ENCODE measurements around the gene ADAMTS1. TPM values are rescaled to one million over a fixed set of nuclear protein-coding genes. Genes with fewer than 3 reads are reported as not detected.

ADAMTS1 gene
- total RNA-seq, 1 donor from 2014 or later: 6.7 TPM

DNA sequence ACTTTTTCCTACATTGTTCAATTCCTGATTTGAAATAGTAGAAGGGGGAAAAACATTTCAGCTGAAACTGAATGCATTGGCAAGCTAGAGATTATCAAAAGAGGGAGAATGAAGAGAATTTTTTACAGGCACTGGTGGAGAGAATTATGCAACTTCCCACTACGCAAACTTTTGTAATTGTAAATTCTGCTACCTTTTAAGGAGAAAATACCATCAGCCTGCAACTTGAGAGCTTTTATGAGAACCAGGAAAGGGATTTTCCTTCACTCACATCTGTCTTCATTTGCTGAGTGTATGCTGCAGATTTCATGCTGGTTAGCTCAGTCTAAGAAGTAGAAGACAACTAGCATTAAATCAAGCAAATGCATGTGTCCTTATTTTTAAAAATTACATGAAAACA lies 43.7 kb downstream of the ADAMTS1 start:
- peak overlapping the region; percentile 22 for H2AFZ ChIP-seq (replicated peaks)
- H3K4me3 ChIP-seq: no peak overlapping the region
- H3K27me3 ChIP-seq: no peaks in the 10 kb centered on the region
- H3K79me2 ChIP-seq (ENCODE audit: low read depth): no peaks in the 10 kb centered on the region
- no peaks in the 10 kb centered on the region for H4K20me1 ChIP-seq (ENCODE audit: low read depth)
- Mint-ChIP-seq H3K27ac (no peak overlapping the region), H3K36me3 (no peaks in the 10 kb centered on the region), H3K4me3 (no peak overlapping the region), H3K4me1 (no peaks in the 10 kb centered on the region), H3K27me3 (ENCODE audit: insufficient read depth, low read depth) (no peaks in the 10 kb centered on the region), H3K9me3 (no peaks in the 10 kb centered on the region)
- H3K4me2 ChIP-seq: no peak overlapping the region
- no peak overlapping the region for H3K27ac ChIP-seq
- no peaks in the 10 kb centered on the region for H3K36me3 ChIP-seq
- H3K9ac ChIP-seq: no peak overlapping the region
- TF ChIP-seq EZH2 (IDR thresholded peaks at IDR 0.05) (no peak), CTCF (IDR thresholded peaks at IDR 0.05) (no peak), EZH2phosphoT487 (IDR thresholded peaks at IDR 0.05) (no peak)
- H3K9me3 ChIP-seq (ENCODE audit: low read depth): no peaks in the 10 kb centered on the region
- no peak for DNase-seq (ENCODE audit: low spot score)
- H3F3A ChIP-seq (ENCODE audit: low read depth): no peaks in the 10 kb centered on the region
- H3K4me1 ChIP-seq: no peaks in the 10 kb centered on the region

DNA sequence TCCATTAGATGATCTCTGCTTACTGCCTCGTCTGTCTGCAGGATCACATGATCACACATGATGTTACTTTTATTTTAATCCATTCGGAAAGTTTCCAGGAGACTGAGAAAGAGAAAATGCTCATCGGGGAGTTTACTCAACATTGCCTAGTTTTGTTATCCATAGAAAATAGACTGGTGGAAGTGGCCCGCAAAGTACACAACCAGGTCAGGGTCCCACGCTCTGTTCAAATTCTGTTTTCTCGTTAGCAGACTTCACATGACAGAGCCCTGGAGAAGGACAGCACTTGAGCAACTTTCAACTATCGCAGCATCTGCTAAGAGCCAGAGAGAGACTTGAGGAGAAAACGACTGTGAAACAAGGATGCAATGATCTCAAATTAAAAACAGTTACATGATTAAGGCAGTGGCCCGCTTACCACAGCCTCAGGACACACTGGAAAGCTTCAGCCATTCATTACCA lies 44.2 kb downstream of the ADAMTS1 start:
- H3K27ac ChIP-seq: no peak overlapping the region

DNA sequence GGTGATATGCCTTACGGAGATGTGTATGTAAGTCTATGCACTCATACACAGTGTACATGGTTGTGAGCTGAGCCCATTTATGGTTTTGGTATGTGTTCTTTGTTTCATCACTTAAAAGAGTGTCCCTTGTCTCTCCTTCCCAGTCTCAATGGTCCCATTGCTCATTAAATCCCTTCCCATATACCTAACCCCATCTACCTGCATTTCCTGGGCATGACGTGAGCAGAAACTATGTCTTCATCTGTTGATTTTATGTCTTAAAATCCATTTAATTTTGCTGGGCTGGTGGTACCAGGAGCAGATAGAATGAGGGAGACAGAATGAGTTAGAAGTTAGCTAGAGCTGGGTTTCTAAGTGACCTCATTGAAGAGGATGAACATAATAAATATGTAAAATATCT lies 44.8 kb downstream of the ADAMTS1 start:
- Histone ChIP-seq H3K9ac (no peak overlapping the region), H3K36me3 (no peaks in the 10 kb centered on the region)
- peaks cover 5% of the 10 kb centered on the region for H3K4me1 Mint-ChIP-seq

More for the DNA sequence above, 44.2 kb downstream of the ADAMTS1 start:
- Histone ChIP-seq H3K4me3 (no peak overlapping the region), H3K27me3 (no peaks in the 10 kb centered on the region), H3K9ac (no peak overlapping the region), H2AFZ (replicated peaks) (peak overlapping the region; percentile 22), H3K9me3 (ENCODE audit: low read depth) (no peaks in the 10 kb centered on the region), H3K4me1 (no peaks in the 10 kb centered on the region), H3K4me2 (no peak overlapping the region), H3F3A (ENCODE audit: low read depth) (no peaks in the 10 kb centered on the region), H3K79me2 (ENCODE audit: low read depth) (no peaks in the 10 kb centered on the region), H3K36me3 (no peaks in the 10 kb centered on the region), H4K20me1 (ENCODE audit: low read depth) (no peaks in the 10 kb centered on the region)
- Mint-ChIP-seq H3K27me3 (ENCODE audit: insufficient read depth, low read depth) (no peaks in the 10 kb centered on the region), H3K36me3 (no peaks in the 10 kb centered on the region), H3K9me3 (no peaks in the 10 kb centered on the region), H3K4me1 (peaks cover under 1% of the 10 kb centered on the region), H3K27ac (no peak overlapping the region), H3K4me3 (no peak overlapping the region)
- TF ChIP-seq EZH2phosphoT487 (IDR thresholded peaks at IDR 0.05) (no peak), CTCF (IDR thresholded peaks at IDR 0.05) (no peak), EZH2 (IDR thresholded peaks at IDR 0.05) (no peak)
- no peak for DNase-seq (ENCODE audit: low spot score)

More for the DNA sequence above, 44.8 kb downstream of the ADAMTS1 start:
- no peak overlapping the region for H3K27ac Mint-ChIP-seq
- H3K4me3 Mint-ChIP-seq: no peak overlapping the region
- Histone ChIP-seq H3K4me3 (no peak overlapping the region), H3K9me3 (ENCODE audit: low read depth) (no peaks in the 10 kb centered on the region), H3K27ac (no peak overlapping the region), H2AFZ (replicated peaks) (no peak overlapping the region), H3K27me3 (no peaks in the 10 kb centered on the region), H3F3A (ENCODE audit: low read depth) (no peaks in the 10 kb centered on the region), H3K79me2 (ENCODE audit: low read depth) (no peaks in the 10 kb centered on the region), H3K4me2 (no peak overlapping the region), H4K20me1 (ENCODE audit: low read depth) (no peaks in the 10 kb centered on the region), H3K4me1 (no peaks in the 10 kb centered on the region)
- TF ChIP-seq EZH2phosphoT487 (IDR thresholded peaks at IDR 0.05): no peak
- TF ChIP-seq CTCF (IDR thresholded peaks at IDR 0.05): no peak
- TF ChIP-seq EZH2 (IDR thresholded peaks at IDR 0.05): no peak
- H3K9me3 Mint-ChIP-seq: no peaks in the 10 kb centered on the region
- no peak for DNase-seq (ENCODE audit: low spot score)
- H3K36me3 Mint-ChIP-seq: no peaks in the 10 kb centered on the region
- H3K27me3 Mint-ChIP-seq (ENCODE audit: insufficient read depth, low read depth): no peaks in the 10 kb centered on the region

Data from neural progenitor cell (in vitro differentiated cells).